Measurements from ENCODE around the gene NT5C3B.

Gene NT5C3B

GRCh38 chr17:41818024-41818423 is 18.0 kb downstream of the NT5C3B start:
- Histone ChIP-seq H3K36me3 (ENCODE audit: control insufficient read depth in 1 of 2, insufficient read depth in 2 of 2, low read length in 2 of 2) (peaks cover 41 to 49% of the 10 kb centered on the region in 2 experiments), H3K79me2 (ENCODE audit: control insufficient read depth, insufficient read depth, low read length, poor library complexity) (peaks cover 7% of the 10 kb centered on the region), H3K4me1 (ENCODE audit: control insufficient read depth in 1 of 2, insufficient read depth in 2 of 2, low read length in 2 of 2) (peaks cover 9% of the 10 kb centered on the region in 2 experiments), H2BK5ac (ENCODE audit: low read depth, low read length, poor library complexity) (no peak overlapping the region), H3K23ac (ENCODE audit: low read length) (no peak overlapping the region), H3K27me3 (ENCODE audit: insufficient read depth, low read length) (no peaks in the 10 kb centered on the region), H3K4me3 (ENCODE audit: low read depth, low read length) (no peak overlapping the region), H3K4me2 (ENCODE audit: low read length) (no peak overlapping the region), H2BK120ac (ENCODE audit: insufficient read depth, low read length, poor library complexity) (no peak overlapping the region), H3K9ac (ENCODE audit: low read length) (no peak overlapping the region), H4K8ac (ENCODE audit: low read depth, low read length) (no peak overlapping the region), H3K79me1 (ENCODE audit: low read length) (peaks cover 5% of the 10 kb centered on the region), H3K9me3 (ENCODE audit: insufficient read depth, low read depth, low read length) (peaks cover 3% of the 10 kb centered on the region), H2BK12ac (ENCODE audit: low read length) (no peak overlapping the region), H4K12ac (ENCODE audit: low read depth, low read length) (no peak overlapping the region), H3K18ac (ENCODE audit: low read length) (no peak overlapping the region), H3K27ac (ENCODE audit: low read depth, low read length) (no peak overlapping the region), H3K14ac (ENCODE audit: low read length) (no peak overlapping the region), H2AK5ac (ENCODE audit: low read length) (no peak overlapping the region), H4K91ac (ENCODE audit: low read depth, low read length) (no peak overlapping the region), H2AFZ (ENCODE audit: insufficient read depth, low read length, poor library complexity) (no peak overlapping the region), H3K4ac (ENCODE audit: low read depth, low read length) (no peak overlapping the region)
- no peak for DNase-seq
- WGBS (ENCODE audit: extremely low coverage, insufficient coverage, insufficient read length) = no CpG with 5 or more reads among the region's 20 CpGs

- H3K4me1 ChIP-seq (ENCODE audit: control insufficient read depth in 1 of 2, insufficient read depth in 2 of 2, low read length in 2 of 2) = peaks cover 9 to 11% of the 10 kb centered on the region in 2 experiments
- H2BK5ac ChIP-seq (ENCODE audit: low read depth, low read length, poor library complexity) = no peak overlapping the region
- no peak overlapping the region for H4K12ac ChIP-seq (ENCODE audit: low read depth, low read length)
- H3K27me3 ChIP-seq (ENCODE audit: insufficient read depth, low read length) = no peaks in the 10 kb centered on the region
- H2AK5ac ChIP-seq (ENCODE audit: low read length) = no peak overlapping the region
- no peak overlapping the region for H2AFZ ChIP-seq (ENCODE audit: insufficient read depth, low read length, poor library complexity)
- peaks cover 15% of the 10 kb centered on the region for H3K79me1 ChIP-seq (ENCODE audit: low read length)
- no peak for DNase-seq
- H2BK120ac ChIP-seq (ENCODE audit: insufficient read depth, low read length, poor library complexity) = no peak overlapping the region
- H3K4me2 ChIP-seq (ENCODE audit: low read length) = no peak overlapping the region
- H3K23ac ChIP-seq (ENCODE audit: low read length) = no peak overlapping the region
- no peak overlapping the region for H3K4ac ChIP-seq (ENCODE audit: low read depth, low read length)
- no peak overlapping the region for H2BK12ac ChIP-seq (ENCODE audit: low read length)
- H4K91ac ChIP-seq (ENCODE audit: low read depth, low read length) = no peak overlapping the region
- H3K9ac ChIP-seq (ENCODE audit: low read length) = no peak overlapping the region
- peaks cover 35 to 41% of the 10 kb centered on the region in 2 experiments for H3K36me3 ChIP-seq (ENCODE audit: control insufficient read depth in 1 of 2, insufficient read depth in 2 of 2, low read length in 2 of 2)
- no peaks in the 10 kb centered on the region for H3K9me3 ChIP-seq (ENCODE audit: insufficient read depth, low read depth, low read length)
- peaks cover 9% of the 10 kb centered on the region for H3K79me2 ChIP-seq (ENCODE audit: control insufficient read depth, insufficient read depth, low read length, poor library complexity)
- no CpG with 5 or more reads among the region's 23 CpGs for whole genome bisulfite sequencing (ENCODE audit: extremely low coverage, insufficient coverage, insufficient read length)
- H3K4me3 ChIP-seq (ENCODE audit: low read depth, low read length) = no peak overlapping the region
- no peak overlapping the region for H3K18ac ChIP-seq (ENCODE audit: low read length)
- no peak overlapping the region for H4K8ac ChIP-seq (ENCODE audit: low read depth, low read length)
- no peak overlapping the region for H3K14ac ChIP-seq (ENCODE audit: low read length)
- H3K27ac ChIP-seq (ENCODE audit: low read depth, low read length) = no peak overlapping the region
These were observed 19.3 kb downstream of the NT5C3B start for GRCh38 chr17:41816637-41817320.

- no peaks in the 10 kb centered on the region for H3K9me3 ChIP-seq (ENCODE audit: insufficient read depth, low read depth, low read length)
- H3K23ac ChIP-seq (ENCODE audit: low read length) = no peak overlapping the region
- H3K27me3 ChIP-seq (ENCODE audit: insufficient read depth, low read length) = no peaks in the 10 kb centered on the region
- H2AK5ac ChIP-seq (ENCODE audit: low read length) = no peak overlapping the region
- H3K4ac ChIP-seq (ENCODE audit: low read depth, low read length) = peak overlapping the region; percentile 80
- H3K18ac ChIP-seq (ENCODE audit: low read length) = no peak overlapping the region
- no peak overlapping the region for H2AFZ ChIP-seq (ENCODE audit: insufficient read depth, low read length, poor library complexity)
- no peak overlapping the region for H2BK5ac ChIP-seq (ENCODE audit: low read depth, low read length, poor library complexity)
- H3K4me2 ChIP-seq (ENCODE audit: low read length) = peak overlapping the region; percentile 74
- H3K79me2 ChIP-seq (ENCODE audit: control insufficient read depth, insufficient read depth, low read length, poor library complexity) = peaks cover 11% of the 10 kb centered on the region
- no peak overlapping the region for H3K9ac ChIP-seq (ENCODE audit: low read length)
- H3K4me1 ChIP-seq (ENCODE audit: control insufficient read depth in 1 of 2, insufficient read depth in 2 of 2, low read length in 2 of 2) = peaks cover 14 to 19% of the 10 kb centered on the region in 2 experiments
- peaks cover 12 to 18% of the 10 kb centered on the region in 2 experiments for H3K36me3 ChIP-seq (ENCODE audit: control insufficient read depth in 1 of 2, insufficient read depth in 2 of 2, low read length in 2 of 2)
- no peak overlapping the region for H2BK120ac ChIP-seq (ENCODE audit: insufficient read depth, low read length, poor library complexity)
- no peak overlapping the region for H3K14ac ChIP-seq (ENCODE audit: low read length)
- peaks cover 21% of the 10 kb centered on the region for H3K79me1 ChIP-seq (ENCODE audit: low read length)
- no peak for DNase-seq
- no peak overlapping the region for H3K4me3 ChIP-seq (ENCODE audit: low read depth, low read length)
- no peak overlapping the region for H2BK12ac ChIP-seq (ENCODE audit: low read length)
- WGBS (ENCODE audit: extremely low coverage, insufficient coverage, insufficient read length) = no CpG with 5 or more reads among the region's 1 CpG
- H4K12ac ChIP-seq (ENCODE audit: low read depth, low read length) = no peak overlapping the region
- H4K91ac ChIP-seq (ENCODE audit: low read depth, low read length) = no peak overlapping the region
- no peak overlapping the region for H3K27ac ChIP-seq (ENCODE audit: low read depth, low read length)
- H4K8ac ChIP-seq (ENCODE audit: low read depth, low read length) = no peak overlapping the region
These were observed 21.8 kb downstream of the NT5C3B start for GRCh38 chr17:41814195-41814594.

- Histone ChIP-seq H3K14ac (ENCODE audit: low read length) (peak overlapping the region; percentile 75), H3K4me3 (ENCODE audit: low read depth, low read length) (peak overlapping the region; percentile 81), H3K79me2 (ENCODE audit: control insufficient read depth, insufficient read depth, low read length, poor library complexity) (peaks cover 11% of the 10 kb centered on the region), H3K23ac (ENCODE audit: low read length) (no peak overlapping the region), H3K27ac (ENCODE audit: low read depth, low read length) (no peak overlapping the region), H3K9me3 (ENCODE audit: insufficient read depth, low read depth, low read length) (no peaks in the 10 kb centered on the region), H3K4ac (ENCODE audit: low read depth, low read length) (peak overlapping the region; percentile 80), H3K4me1 (ENCODE audit: control insufficient read depth in 1 of 2, insufficient read depth in 2 of 2, low read length in 2 of 2) (peaks cover 14 to 19% of the 10 kb centered on the region in 2 experiments), H2BK5ac (ENCODE audit: low read depth, low read length, poor library complexity) (peak overlapping the region; percentile 47), H4K12ac (ENCODE audit: low read depth, low read length) (peak overlapping the region; percentile 76), H3K9ac (ENCODE audit: low read length) (peak overlapping the region; percentile 28), H3K27me3 (ENCODE audit: insufficient read depth, low read length) (no peaks in the 10 kb centered on the region), H2BK120ac (ENCODE audit: insufficient read depth, low read length, poor library complexity) (peak overlapping the region; percentile 72), H4K91ac (ENCODE audit: low read depth, low read length) (peak overlapping the region; percentile 81), H3K18ac (ENCODE audit: low read length) (peak overlapping the region; percentile 71), H3K4me2 (ENCODE audit: low read length) (peak overlapping the region; percentile 74), H3K79me1 (ENCODE audit: low read length) (peaks cover 21% of the 10 kb centered on the region), H2BK12ac (ENCODE audit: low read length) (peak overlapping the region; percentile 53), H2AFZ (ENCODE audit: insufficient read depth, low read length, poor library complexity) (peak overlapping the region; percentile 57), H4K8ac (ENCODE audit: low read depth, low read length) (no peak overlapping the region), H2AK5ac (ENCODE audit: low read length) (peak overlapping the region; percentile 74), H3K36me3 (ENCODE audit: control insufficient read depth in 1 of 2, insufficient read depth in 2 of 2, low read length in 2 of 2) (peaks cover 7 to 14% of the 10 kb centered on the region in 2 experiments)
- WGBS (ENCODE audit: extremely low coverage, insufficient coverage, insufficient read length) = no CpG with 5 or more reads among the region's 9 CpGs
- DNase-seq = no peak
These were observed 22.3 kb downstream of the NT5C3B start for GRCh38 chr17:41813699-41814124.
